ENCODE measurements around the gene MANEAL.

MANEAL gene

DNA sequence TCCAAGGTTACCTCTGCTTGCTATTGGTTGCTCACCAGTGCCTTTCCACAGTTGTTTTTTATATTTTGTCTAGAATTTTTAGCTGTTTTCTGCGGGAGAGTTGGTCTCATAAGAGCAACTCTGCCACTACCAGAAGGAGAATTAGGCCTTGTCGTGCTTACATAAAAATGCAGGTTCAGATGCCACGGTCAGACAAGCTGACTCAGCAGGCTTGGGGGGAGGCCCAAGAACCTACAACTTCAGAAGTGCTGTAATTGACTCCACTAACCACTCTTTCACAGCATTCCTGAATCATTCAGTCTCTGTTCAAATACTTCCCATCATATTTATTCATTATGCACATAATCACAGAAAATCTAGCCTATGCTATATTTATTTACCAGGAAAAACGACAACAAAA is 37.5 kb downstream of the MANEAL start:
- no peak for DNase-seq

DNA sequence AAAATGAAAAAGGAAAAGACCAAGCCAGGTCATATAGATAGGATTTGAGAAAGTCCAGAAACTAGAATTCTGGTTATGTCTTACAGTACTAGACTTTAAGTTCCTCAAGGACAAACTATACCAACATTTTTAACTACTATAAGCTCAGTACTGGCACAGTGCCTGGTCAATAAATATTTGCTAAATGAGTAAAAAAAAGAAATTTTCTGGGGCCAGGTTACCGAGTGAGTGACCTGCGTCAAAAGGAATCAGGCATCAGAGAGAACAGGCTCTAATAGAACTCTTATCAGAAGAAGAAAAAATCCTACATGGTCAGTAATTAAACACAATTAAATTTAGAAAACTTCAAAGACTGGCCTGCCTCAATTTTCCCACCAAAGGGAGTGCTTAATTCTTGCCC is 38.2 kb downstream of the MANEAL start:
- no peak for DNase-seq

DNA sequence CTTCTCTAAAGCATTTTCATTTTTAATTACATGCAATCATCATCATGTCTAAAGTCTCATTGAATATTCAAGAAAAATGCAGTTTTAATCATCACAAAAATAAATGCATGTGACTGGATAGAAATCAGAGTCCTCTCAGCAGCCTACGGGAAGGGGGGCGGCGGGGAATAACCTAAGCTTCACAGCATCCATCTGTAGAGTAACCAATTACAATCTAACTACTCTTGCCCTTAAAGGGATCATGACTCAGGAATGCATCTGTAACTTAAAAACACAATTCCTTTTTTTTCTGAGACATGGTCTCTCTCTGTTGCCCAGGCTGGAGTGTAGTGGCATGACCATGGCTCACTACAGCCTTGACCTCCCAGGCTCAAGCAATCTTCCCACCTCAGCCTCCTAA is 43.1 kb downstream of the MANEAL start:
- DNase-seq: no peak

DNA sequence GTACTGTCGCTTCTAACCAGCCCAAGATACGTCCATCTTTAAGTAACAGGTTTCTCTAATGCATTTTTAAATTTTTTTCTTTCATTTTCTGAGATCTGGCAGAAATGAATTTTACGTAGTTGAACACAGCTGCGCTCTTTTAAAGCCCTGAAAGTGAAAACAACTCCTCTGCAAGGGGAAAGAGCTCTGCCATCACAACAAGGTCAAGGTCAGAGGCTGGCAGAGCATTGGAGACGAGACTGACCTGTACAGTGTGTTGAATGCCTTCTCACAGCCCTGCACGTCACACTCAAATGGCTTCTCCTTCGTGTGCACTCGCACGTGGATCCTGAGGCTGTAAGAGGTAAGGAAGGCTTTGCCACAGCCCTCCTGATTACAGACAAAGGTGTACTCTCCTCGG is 46.0 kb downstream of the MANEAL start:
- DNase-seq: no peak

DNA sequence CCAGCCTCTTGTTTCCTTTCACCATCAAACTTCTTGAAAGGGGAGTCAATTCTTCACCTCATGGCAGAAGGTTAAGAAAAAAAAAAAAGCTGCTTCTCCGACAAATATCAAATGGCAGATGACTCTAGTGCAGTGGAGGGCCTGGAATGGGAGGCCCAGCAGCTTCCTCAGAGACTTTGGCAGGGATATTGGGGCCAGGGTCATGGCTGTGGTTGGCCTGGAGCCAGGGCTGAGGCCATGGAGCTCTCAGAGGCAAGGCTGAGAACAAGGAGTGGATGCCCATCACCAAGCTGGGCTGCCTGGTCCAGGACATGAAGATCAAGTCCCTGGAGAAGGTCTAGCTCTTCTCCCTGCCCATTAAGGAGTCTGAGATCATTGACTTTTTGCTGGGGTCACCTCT is 47.1 kb downstream of the MANEAL start:
- DNase-seq: no peak

DNA sequence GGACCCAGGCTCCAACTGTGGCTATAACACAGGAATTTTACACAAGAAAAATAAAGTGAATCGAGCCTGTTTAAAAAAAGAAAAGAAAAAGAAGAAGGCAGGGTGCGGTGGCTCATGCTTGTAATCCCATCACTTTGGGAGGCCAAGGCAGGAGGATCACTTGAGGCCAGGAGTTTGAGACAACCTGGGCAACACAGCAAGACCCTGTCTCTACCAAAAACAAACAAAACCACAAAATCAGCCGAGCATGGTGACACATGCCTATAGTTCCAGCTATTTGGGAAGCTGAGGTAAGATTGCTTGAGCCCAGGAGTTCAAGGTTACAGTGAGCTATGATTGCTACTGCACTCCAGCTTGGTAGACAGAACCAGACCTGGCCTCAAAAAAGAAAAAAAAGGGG is 48.0 kb downstream of the MANEAL start:
- no peak for DNase-seq

DNA sequence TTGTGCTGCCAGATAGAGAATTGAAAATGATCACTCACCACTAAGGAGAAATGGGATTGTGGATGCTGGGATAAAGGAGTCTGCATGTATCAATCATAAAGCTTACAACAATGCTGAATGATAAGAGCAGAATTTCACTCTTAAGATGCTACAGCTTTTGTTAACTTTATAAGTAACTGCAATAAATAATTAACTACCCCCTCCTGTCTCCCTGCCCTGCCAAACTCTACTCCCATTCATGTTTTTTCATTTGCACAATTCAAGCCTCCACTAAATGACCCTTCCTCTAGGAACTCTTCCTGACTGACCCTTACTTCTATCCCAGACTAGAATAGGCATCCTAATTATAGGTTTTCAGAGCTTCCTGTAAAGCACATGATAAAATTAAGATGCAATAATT is 50.9 kb downstream of the MANEAL start:
- no peak for DNase-seq

DNA sequence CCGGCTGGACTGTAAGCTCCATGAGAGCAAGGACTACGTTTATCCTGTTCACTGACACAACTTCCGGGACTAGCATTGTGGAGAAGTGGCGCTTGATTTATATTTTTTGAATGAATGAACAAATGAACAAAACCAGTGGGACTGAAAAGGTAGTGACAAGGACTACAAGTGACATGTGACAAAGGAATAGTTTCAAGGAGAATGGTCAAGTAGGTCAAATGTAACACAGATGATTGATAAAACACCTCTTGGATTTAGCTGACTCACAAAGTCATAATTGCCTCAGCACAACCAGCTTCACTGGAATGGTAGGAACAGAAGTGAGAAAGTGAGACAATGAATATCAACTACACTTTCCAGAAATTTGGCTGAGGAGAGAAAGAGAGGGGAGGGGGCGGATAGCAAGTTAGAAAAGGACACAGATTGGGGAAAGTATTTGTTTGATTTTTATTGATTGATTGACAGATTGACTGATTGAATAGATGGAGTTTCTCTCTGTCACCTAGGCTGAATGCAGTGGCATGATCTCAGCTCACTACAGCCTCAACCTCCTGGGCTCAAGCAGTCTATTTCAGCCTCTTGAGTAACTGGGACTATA is 51.5 kb downstream of the MANEAL start:
- no peak for DNase-seq

DNA sequence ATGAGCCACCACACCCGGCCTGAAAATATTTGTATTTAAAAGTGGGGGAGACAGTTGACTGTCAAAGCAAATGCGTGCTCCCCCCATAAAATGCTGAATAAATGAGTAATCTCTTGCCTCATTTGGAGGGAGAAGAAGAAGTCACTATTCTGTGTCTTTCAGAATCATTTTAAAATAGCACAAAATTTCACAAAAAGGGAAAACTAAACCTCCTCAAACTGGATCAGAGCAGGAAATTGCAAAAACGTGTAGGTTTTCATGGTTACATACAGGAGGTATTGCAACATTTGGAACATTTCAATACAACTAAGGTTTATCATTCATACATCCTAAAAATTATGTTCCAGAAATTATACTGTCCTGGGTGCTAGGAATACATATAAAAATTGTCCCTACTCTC is 52.1 kb downstream of the MANEAL start:
- DNase-seq: no peak

DNA sequence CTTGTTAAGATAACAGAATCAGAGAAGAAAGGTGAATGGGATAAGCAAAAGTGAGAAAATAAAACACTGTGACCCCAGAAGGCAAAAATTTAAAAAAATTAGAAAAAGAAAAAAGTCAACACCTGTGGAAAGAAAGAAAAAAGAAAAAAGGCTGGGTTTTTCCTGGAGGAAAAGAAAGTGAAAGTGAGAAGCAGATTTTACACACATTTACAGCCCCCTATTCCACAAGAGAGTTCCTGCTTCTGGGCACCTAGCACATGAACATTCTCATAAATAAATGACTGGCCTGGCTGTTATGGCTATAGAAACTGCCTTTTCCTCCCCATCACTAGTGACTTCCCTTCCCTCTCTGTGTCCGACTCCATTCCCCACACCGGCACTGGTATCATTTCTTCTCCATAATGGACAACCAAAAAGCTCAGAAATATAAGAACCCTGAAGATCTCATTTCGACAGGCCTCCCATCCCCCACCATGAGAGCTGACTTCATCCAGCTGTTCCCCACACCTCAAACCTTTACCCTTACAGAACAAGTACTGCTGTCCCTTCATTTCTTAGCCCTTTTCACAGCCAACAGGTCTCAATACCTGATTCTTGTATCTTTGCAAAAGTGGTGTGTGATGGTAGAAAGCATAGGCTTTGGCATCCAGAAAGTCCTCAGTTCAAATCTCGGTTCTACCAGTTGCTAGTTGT is 53.1 kb downstream of the MANEAL start:
- no peak for DNase-seq

DNA sequence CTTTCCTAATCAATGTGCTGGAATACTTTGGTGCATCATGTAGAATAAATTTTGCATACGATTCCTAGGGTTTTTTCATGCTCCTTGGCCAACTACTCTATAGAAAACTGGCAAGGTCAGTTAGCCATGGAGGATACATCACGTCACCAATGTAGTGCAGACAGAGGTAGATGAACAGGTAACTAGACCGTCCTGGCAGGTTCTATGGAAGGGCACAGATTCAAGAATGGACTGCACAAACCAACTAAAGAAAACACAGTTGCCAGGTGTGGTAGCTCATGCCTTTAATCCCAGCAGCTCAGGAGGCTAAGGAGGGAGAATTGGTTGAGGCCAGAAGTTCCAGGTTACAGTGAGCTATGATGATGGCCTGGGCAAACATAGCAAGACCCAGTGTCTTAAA is 55.8 kb downstream of the MANEAL start:
- DNase-seq: no peak

DNA sequence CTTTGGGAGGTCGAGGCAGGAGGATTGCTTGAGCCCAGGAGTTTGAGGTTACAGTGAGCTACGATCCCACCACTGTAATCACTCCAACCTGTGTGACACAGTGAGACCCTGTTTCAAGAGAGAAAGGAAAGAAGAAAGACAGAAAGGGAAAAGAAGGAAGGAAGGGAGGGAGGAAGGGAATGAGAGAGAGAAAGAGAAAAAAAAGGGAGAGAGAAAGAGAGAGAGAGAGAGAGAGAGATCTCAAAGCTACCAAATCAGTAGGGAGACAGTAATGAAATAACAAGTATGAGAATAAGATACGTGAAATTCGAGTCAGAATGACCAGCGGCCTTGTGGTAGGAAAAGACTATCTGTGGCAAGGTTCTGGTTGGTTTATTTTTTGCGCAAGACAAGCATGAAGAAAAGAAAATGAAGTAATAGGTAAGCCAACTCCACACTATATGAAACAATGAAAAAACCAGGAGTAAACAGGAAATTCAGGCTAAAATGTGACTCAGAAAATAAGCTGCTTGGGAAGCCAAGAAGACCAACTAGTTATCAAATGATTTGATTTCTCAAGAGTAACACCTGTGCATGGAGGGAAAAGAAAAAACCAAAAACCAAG is 56.8 kb downstream of the MANEAL start:
- DNase-seq: no peak

Data from fibroblast of skin of right quadriceps (primary cell).